WERI-Rb-1 (cell line): ENCODE results near the gene CLC.
"Not testable (repeated sequence)": the region's sequence is repeated elsewhere in the genome, so short reads cannot be mapped to it uniquely, and the experiment has no call there.

Experiments used
- DNase-seq: peaks from one replicate; pipeline ENCODE4 v3.0.0-alpha.2; 2020
- H3K27ac ChIP-seq: fragments of 250-450 bp; sonication (Bioruptor Pico); 2 replicates; pipeline ENCODE4 v1.5.1; 2020; ENCODE audit warnings: mild to moderate bottlenecking, moderate library complexity
- H3K27me3 ChIP-seq: fragments of 250-450 bp; sonication (Bioruptor Pico); 2 replicates; pipeline ENCODE4 v1.5.1; 2021; ENCODE audit warnings: mild to moderate bottlenecking, low read depth, moderate library complexity; ENCODE audit not compliant: insufficient read depth, severe bottlenecking
- H3K36me3 ChIP-seq: fragments of 250-450 bp; sonication (Bioruptor Pico); 2 replicates; pipeline ENCODE4 v1.5.1; 2020; ENCODE audit warnings: mild to moderate bottlenecking, moderate library complexity
- H3K4me3 ChIP-seq: 2 replicates; pipeline ENCODE4 v1.5.1; 2011; ENCODE audit warnings: low read depth, mild to moderate bottlenecking, control low read depth, low read length
- H3K9me3 ChIP-seq: fragments of 250-450 bp; sonication (Bioruptor Pico); 2 replicates; pipeline ENCODE4 v1.5.1; 2021; ENCODE audit warnings: mild to moderate bottlenecking, moderate library complexity; ENCODE audit not compliant: severe bottlenecking
- TF ChIP-seq, protein P1 (sequence below): IDR thresholded peaks from 2 replicates; pipeline ENCODE4 v1.5.1; 2011; ENCODE audit warnings: low read depth, mild to moderate bottlenecking, control low read depth, inconsistent platforms, low read length

CLC gene

GRCh38 chr19:39696387-39696786 lies 41.4 kb downstream of the CLC start:
- no peak overlapping the region for H3K27ac ChIP-seq
- no peak for DNase-seq
- H3K27me3 ChIP-seq, result peaks cover 88% of the 10 kb centered on the region
- no peaks in the 10 kb centered on the region for H3K36me3 ChIP-seq
- H3K4me3 ChIP-seq, result no peak overlapping the region
- no peaks in the 10 kb centered on the region for H3K9me3 ChIP-seq
- TF ChIP-seq, protein P1, sequence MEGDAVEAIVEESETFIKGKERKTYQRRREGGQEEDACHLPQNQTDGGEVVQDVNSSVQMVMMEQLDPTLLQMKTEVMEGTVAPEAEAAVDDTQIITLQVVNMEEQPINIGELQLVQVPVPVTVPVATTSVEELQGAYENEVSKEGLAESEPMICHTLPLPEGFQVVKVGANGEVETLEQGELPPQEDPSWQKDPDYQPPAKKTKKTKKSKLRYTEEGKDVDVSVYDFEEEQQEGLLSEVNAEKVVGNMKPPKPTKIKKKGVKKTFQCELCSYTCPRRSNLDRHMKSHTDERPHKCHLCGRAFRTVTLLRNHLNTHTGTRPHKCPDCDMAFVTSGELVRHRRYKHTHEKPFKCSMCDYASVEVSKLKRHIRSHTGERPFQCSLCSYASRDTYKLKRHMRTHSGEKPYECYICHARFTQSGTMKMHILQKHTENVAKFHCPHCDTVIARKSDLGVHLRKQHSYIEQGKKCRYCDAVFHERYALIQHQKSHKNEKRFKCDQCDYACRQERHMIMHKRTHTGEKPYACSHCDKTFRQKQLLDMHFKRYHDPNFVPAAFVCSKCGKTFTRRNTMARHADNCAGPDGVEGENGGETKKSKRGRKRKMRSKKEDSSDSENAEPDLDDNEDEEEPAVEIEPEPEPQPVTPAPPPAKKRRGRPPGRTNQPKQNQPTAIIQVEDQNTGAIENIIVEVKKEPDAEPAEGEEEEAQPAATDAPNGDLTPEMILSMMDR, result no peak

- DNase-seq, result no peak
Observed at GRCh38 chr19:39695759-39696158, 42.1 kb downstream of the CLC start.

GRCh38 chr19:39692822-39693221 lies 45.0 kb downstream of the CLC start:
- H3K9me3 ChIP-seq, result peaks cover 7% of the 10 kb centered on the region
- TF ChIP-seq, protein P1, result no peak
- H3K27me3 ChIP-seq, result peaks cover 67% of the 10 kb centered on the region
- H3K4me3 ChIP-seq, result no peak overlapping the region
- DNase-seq, result no peak
- H3K36me3 ChIP-seq, result no peaks in the 10 kb centered on the region
- H3K27ac ChIP-seq, result no peak overlapping the region

More at GRCh38 chr19:39695759-39696158, 42.1 kb downstream of the CLC start:
- TF ChIP-seq, protein P1, result no peak
- H3K9me3 ChIP-seq, result no peaks in the 10 kb centered on the region
- no peak overlapping the region for H3K27ac ChIP-seq
- H3K4me3 ChIP-seq, result no peak overlapping the region
- H3K36me3 ChIP-seq, result no peaks in the 10 kb centered on the region
- H3K27me3 ChIP-seq, result peaks cover 86% of the 10 kb centered on the region

DNA sequence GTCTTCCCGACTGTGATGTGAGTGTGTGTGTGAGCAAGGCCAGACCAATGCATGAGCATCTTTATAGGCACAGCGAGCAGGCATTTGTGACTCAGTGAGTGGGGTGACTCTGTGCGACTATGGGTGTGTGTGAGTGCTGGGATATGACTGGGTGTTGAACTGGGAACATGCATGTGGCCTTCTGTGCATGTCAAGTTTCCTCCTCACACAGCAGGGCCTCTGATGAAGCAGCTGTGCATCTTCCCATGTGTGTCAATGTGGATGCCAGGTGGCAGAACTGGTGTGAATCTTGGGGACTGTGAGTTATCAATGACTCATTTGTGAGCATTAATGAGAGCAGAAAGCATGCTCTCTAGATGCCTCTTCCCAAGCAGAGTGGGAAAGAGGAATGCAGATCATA lies 45.7 kb downstream of the CLC start:
- Histone ChIP-seq H3K4me3 (no peak overlapping the region), H3K36me3 (no peaks in the 10 kb centered on the region), H3K9me3 (peaks cover 7% of the 10 kb centered on the region), H3K27me3 (peaks cover 61% of the 10 kb centered on the region), H3K27ac (no peak overlapping the region)
- TF ChIP-seq, protein P1, result no peak
- no peak for DNase-seq

GRCh38 chr19:39688637-39689036 lies 49.2 kb downstream of the CLC start:
- not testable (repeated sequence) for H3K27ac ChIP-seq, H3K4me3 ChIP-seq, DNase-seq, H3K9me3 ChIP-seq, H3K36me3 ChIP-seq
- H3K27me3 ChIP-seq, result peaks cover 69% of the 10 kb centered on the region

DNA sequence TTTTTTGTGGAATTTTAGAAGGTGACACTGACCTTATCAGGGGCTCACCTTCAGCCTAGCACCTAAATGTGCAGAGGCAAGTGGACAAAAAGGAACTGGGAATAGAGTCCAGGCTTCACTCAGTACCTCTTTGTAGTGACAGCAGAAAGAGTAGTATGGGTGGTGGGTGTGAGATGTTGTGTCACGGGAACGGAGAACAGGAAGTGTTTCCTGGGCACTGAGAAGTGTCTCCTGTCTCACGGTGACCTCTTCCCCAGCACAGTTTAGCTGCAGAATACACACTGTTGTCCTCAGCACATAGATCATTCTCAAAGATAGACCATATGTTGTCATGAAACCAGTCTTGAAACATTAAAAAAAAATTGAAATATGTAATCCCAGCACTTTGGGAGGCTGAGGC lies 51.1 kb downstream of the CLC start:
- DNase-seq, result no peak
- Histone ChIP-seq H3K9me3 (peaks cover 7% of the 10 kb centered on the region), H3K36me3 (no peaks in the 10 kb centered on the region), H3K4me3 (no peak overlapping the region), H3K27ac (no peak overlapping the region), H3K27me3 (peaks cover 70% of the 10 kb centered on the region)
- TF ChIP-seq, protein P1, result no peak
